HG02973 (cell line): ENCODE results near the gene LRMDA.

Experiments used
- ATAC-seq: cut with Tn5 transposase; IDR thresholded peaks from one replicate; pipeline ENCODE4 v1.9.1; 2021; ENCODE audit warnings: moderate library complexity; ENCODE audit not compliant: unreplicated experiment

The LRMDA gene

DNA sequence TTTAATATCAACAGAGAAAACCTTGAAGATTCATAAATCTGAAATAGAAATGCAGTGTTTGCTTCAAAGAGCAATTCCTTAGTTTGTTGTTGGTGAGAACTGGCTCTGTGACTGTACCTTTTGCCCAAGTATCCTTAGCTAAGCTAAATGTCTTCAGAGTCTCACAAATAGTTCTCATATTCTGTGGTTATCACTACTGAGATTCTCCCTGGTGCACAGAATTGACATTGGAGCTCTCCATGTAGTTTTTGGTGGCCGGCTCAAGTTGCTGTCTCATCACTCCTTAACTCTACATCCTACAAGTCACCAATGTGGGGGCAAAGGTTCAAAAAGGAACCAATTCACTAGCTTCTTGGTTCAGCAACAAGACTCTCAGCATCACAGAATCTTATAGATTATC, 780.3 kb downstream of the LRMDA start:
- no peak for ATAC-seq

GRCh38 chr10:76213876-76214275, 782.5 kb downstream of the LRMDA start:
- no peak for ATAC-seq

DNA sequence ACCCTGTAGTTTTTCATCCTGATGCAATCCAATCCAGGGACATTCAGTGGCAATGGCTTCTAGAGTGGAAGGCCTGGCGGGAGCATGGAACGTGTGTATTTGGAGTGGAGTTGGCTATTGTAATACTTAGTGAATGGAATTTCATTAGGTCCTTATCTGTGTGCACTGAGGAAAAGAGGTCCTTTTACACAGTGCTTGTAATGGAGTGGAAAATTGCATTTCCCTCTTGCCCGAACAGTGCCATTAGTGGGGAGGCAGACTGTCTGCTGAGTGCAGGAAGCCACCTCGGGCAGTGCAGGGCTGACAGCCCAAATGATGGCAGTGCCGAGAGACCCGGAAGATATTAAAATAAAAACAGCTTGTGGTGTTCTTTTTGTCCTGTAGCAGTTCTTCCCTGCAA, 786.6 kb downstream of the LRMDA start:
- no peak for ATAC-seq

DNA sequence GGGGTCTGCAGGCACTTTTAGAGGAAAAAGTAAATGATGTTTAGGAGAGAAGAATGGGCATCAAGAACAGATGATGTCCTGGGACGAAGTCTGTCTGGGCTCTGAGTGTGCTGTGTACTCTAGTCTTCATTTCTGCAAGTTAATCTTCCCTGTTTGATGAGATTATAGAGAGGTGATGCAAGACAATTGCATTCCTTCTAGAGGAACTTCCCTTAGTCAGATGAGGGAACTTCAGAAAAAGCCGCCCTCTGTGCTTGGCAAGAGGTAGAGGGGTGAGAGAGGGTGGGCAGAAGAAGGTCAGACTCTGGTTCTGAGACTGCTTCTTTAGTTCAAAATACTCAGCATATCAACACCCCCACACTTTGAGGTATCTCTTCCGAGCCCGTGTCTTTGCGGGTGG, 797.9 kb downstream of the LRMDA start:
- ATAC-seq, result no peak

DNA sequence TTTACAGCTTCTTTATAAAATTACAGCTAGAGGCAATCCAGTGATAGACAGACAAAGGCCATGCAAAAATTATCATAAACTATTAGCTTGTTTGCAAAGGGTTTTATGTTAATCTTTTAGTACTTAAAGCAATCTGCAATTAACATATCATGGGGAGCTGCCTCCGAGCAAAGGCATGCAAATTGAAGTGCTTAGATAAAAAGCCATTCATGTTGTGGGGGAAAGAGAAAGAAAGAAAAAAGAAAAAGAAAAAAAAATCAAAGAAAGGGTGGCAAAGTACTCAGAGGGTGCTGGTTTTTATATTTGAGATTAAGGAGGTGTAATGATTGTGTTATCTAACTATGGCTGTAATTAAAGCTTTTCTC, 799.5 kb downstream of the LRMDA start:
- ATAC-seq, result no peak

DNA sequence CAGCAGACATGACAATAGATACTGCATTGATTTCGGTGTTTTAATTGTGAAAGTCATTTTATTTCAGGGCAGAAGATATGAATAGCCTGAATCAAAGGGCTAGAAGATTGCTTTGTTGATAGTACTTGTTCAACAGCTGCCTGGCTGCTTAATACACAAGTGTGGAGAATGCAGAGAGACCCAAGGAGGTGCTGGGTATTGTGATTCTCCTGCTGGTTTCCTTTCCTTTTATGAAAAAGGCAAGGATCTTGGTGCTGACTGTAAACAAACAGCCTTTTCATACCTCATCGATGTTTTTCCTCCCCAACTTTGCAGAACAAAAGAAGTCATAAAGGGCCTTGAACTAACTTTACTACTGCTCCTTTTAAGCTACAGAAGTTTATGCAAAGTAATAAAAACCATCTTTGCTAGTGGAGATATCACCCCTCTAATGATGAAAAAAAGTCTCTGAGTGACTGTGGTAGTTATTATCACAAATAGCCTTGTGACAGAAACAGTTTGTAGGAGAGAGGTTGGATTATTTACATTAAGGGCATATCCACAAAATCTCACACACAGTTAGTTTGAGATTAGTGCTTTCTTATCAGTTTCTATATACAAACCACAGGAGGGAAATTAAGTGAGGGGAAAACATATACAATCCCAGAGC, 800.0 kb downstream of the LRMDA start:
- no peak for ATAC-seq

- no peak for ATAC-seq
Observed at GRCh38 chr10:76234499-76235226, 803.2 kb downstream of the LRMDA start.

- ATAC-seq, result no peak
Observed at GRCh38 chr10:76236356-76236755, 804.9 kb downstream of the LRMDA start.

GRCh38 chr10:76242956-76243355, 811.5 kb downstream of the LRMDA start:
- ATAC-seq, result no peak

DNA sequence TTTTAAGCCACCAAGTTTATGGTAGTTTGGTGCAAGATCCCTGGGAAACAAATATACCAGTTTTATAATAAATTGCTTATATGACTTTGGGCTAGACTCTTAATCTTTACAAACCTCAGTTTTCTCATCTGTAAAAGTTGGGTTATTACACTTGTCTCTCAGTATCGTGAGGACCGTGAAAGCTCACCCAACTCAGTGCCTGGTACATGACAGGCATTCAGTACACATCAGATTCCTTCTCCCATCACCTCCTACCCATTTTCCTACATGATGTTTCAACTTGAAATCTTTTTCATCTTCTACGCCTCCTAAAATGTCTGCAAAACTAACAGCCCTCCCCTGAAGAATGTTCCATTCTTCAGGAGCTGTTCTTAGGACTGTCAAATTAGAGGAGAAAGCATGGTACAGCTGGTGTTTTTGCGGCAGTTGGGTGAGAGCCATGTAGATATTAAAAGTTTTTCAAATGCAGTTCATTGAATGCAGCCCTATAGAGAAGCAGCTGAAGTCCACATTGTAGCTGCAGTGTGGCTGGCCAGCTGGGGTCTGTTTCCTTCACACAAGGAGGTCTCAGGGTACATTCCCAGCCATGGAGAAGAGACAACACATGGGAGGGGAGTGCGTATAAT, 812.8 kb downstream of the LRMDA start:
- no peak for ATAC-seq

DNA sequence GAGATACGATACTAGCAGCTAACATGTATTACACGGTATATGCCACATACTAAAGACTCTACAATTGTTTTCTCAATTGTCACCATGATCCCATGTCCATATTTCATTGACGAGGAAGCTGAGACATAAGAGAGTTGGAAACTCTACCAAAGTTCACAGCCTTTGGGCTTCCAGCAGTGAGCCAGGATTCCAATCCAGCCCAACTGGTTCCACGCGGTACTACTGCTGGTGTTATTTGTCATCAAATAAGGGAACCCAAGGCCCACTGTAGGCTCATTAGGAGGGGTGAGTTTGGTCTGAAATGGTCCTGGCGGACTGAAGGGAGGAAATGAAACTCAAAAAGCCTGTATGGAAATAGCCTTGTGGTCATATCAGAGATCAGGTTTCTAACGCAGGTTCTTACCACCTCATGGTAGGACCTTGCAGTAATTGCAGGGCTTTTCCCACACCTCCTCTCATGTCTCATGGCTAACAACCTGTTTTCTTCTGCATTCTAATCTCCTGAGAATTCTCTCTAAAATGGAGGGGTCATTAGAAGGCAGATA, 814.6 kb downstream of the LRMDA start:
- ATAC-seq, result no peak

DNA sequence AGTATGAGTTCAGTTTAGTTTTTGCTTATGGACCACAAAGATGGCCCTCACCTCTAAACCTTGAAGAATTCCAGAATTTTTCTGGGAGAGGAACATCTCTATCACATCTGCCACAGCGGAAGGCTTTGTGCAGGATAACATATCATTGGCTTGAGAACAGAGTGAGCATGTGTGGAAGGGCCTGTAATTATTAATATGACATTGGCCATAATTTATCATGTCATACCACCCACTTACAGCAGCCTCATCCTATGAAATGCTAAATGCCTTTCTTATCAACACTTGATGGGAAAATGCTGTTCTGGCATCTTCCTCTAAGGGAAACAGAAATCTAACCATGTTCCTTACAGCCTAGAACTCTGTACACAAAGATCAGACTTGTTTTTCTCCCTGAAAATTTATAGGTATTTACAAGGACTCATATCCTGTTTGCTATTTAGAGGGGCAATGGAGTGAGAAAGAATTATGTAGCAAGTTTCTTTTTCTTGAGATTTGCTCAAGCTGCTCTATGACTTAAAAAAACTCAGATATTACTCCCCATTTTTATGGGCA, 817.3 kb downstream of the LRMDA start:
- ATAC-seq, result no peak

GRCh38 chr10:76251841-76252671, 820.6 kb downstream of the LRMDA start:
- no peak for ATAC-seq

DNA sequence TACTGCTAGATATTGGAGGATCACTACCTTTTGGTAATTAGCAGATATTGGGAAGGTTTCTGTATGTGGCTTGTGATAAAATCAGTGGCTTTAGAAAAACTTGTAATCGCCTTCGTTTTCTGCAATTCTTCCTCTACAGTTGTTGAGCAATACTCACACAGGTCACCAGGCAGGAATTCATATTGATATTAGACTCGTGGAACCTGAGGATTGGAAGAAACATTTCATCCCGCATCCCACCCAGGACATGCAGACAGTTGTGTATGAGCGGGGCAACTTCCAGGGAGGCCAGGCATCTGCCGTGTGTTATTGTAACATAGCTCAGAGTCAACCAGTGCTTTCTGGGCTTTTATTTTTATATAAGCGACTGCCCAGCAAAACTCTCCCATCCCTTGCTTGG, 821.3 kb downstream of the LRMDA start:
- ATAC-seq, result no peak

DNA sequence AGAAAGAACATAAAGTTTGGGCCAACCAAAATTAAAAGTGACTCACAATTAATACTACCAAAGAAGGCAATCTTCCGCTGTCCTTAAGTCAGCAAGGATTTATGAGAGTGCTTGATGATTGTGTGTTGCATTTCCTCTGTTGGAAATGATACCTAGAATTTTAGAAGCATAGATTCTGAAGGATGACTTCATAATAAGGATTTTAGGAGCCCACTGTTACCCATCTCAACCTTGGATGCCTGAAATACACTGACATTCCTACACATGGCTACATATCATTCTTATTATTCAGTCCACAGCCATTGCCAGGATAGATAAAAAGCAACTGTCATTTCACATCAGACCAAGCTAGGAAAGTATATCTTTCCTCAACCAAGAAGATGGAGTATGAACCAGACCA, 823.8 kb downstream of the LRMDA start:
- no peak for ATAC-seq

DNA sequence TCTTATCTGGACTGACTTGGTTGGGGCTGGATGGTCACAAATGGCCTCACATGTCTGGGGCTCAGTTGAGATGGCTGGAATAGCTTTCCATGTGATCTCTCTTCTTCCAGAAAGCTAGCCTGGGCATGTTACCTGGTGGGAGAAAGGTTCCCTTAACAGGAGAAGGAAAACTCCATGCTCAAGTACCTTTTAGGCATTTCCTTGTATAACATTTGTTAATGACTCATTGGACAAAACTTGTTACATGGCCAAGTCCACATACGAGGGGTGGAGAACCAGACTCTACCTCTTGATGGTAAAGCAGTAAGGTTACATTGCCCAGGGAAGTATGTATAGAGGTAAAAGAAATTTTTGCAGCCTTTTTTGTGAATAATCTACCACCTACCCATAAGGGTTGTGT, 826.4 kb downstream of the LRMDA start:
- no peak for ATAC-seq

DNA sequence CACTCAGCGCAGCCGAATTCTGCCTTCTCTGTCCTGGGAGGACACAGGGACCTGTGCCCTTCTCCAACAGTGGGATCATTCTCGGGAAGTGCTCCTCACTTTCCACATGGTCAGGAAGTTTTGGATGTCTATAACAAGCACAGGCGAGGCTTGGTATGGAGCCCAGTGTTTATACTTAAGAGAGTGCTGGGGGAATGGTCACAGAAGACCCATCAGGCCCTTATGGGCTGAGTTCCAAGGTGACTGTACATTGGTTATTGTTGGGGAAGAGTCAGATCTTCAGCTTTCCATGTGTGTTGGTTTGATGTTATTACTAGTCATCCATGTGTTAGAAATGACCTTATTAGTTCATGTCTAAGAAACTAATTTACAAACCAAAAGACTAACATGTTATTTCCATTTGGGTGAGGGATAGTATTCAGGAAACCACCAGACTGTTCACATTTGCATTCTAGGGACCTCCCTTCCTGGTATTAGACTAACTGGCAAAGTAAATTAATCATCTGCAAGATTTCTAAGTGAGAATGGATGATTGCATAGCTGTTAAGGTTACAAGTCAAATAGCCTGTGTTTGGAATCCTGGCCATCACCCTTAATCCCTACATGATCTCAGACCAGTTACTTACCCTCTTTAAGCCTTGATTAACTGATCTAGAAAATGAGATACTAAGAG, 834.2 kb downstream of the LRMDA start:
- no peak for ATAC-seq

DNA sequence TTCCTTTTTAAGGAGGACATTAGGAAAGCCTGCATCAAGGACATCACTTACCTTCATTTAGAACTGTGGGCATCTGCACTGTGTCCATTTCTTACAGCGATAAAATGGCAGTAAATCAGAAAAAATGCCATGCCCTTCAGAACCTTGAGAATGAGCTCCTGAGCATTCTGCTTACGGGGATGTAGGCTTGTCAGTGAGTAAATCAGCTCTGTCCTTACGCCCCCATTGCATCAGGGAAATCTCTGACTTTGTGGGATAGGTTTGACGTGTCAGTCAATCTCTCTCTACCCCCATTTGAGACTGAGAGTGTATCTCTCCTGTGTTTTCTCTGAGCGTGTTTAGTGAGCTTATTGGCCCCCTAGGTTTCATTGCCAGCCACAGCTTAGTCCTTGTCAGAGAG, 837.1 kb downstream of the LRMDA start:
- no peak for ATAC-seq

DNA sequence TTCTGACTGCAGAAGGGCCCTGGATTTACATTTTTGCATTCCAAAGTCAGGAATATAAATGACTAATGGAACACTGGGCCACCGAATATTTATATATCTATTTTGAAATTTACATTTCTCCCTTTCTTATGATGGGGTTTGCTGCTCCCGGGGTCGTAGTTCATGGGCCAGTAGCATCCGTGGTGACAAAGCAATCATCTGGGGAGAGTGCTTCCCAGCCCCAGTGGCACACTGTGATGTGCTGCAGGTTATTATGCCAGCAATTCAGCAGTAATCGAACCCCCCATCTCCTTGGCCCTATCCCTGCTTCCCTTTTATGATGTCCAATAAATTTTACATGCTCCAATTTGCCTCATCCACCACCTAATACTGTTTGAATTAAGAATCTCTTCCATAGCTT, 837.5 kb downstream of the LRMDA start:
- no peak for ATAC-seq

- ATAC-seq, result no peak
Observed at GRCh38 chr10:76270464-76270863, 839.0 kb downstream of the LRMDA start.
